NCI-H82 treated with DMSO at 0.1 percent for 48 hours (cell line): Measurements from ENCODE around the gene IQGAP3.

ENCODE experiments used
- DNase-seq: peaks from one replicate; lab custom pipeline; 2025; ENCODE audit not compliant: unreplicated experiment; lab: John Stamatoyannopoulos, UW

IQGAP3 gene

GRCh38 chr1:156543066-156543465 lies 29.3 kb downstream of the IQGAP3 start:
- DNase-seq, result no peak

- DNase-seq, result no peak
Observed at GRCh38 chr1:156540955-156541354, 31.4 kb downstream of the IQGAP3 start.

GRCh38 chr1:156539818-156540355 lies 32.5 kb downstream of the IQGAP3 start:
- no peak for DNase-seq

DNA sequence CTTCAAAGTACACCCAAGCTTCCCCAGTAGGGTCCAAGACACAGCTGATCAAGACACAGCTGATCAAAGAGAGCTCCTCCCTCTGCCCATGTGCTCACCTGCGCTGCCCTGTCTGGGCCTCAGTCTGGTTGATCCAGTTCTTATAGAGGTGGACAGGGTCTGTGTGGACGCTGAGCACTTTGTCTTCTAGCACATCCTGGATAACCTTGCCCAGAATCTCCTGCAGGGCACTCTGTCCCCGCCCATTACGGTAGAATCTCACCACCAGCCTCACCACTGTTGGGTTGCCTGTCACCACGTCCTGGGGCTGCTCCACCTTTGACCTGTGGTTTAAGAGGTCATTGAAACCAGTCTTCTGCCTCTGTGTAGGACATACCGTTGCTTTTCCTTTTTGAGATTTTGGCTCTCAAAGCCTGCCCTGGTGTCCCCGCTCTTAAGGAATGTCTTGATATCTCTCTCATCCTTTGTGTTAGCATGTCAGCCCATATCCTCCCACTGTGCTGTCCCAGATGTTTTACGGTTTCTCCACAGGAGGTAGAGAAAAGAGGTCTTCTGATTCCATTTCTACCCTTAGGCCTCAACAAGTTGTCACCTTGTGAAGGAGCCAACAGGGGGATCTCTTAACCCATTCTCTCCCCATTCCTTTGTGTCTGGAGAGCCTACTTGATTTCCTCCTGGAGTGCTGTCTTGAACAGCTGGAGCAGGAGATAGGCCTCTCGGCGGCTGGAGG lies 33.5 kb downstream of the IQGAP3 start:
- no peak for DNase-seq

DNA sequence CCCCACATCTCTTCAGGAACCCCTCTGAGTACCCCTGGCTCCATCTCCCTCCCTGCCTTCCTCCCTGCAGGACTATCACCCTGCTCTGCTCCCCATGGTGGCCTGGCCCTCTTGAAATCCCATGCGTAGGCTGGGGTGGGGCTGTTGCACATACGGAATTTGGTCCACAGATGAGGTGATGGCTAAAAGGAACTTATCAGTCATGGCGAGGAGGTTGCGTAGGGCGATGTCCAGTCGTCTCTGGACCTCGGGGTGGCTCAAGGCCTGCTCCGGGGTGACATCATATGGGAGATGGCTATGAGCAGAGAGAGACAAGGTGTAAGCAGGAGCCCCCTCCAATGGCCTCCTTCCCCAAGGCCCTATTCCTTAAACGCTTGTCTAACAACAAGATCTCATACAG lies 35.3 kb downstream of the IQGAP3 start:
- no peak for DNase-seq

GRCh38 chr1:156534424-156535060 lies 37.8 kb downstream of the IQGAP3 start:
- DNase-seq, result no peak

GRCh38 chr1:156533568-156534220 lies 38.7 kb downstream of the IQGAP3 start:
- DNase-seq, result no peak

- no peak for DNase-seq
Observed at GRCh38 chr1:156532374-156532773, 40.0 kb downstream of the IQGAP3 start.

- no peak for DNase-seq
Observed at GRCh38 chr1:156530006-156530405, 42.4 kb downstream of the IQGAP3 start.

DNA sequence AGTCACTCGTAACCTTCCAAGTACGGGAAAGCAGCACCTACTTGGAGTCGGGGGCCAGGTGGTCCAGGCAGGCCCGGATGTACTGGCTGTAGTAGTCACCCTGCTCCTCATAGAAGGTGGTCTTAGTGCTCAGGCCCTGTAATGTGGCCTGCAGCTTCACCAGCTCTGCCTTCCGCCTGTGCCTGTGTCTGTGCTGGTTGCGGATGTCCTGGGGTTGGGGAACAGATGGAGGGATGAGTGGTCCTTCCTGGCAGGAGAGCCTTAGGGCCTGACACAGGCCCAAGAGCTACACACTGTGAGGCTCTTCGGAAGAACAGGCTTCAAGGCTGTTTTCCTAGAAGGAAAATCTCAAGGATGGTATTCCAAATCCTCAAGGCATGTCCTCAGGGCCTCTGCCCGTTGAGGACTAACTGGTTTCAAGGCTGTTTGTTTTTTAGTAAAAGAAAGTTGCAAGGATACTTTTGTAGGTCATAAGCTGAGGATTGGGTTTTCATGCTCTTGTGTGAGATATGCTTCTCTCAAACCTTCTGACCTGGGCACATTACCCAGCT lies 43.4 kb downstream of the IQGAP3 start:
- DNase-seq, result no peak

GRCh38 chr1:156528231-156528630 lies 44.1 kb downstream of the IQGAP3 start:
- DNase-seq, result no peak

GRCh38 chr1:156527584-156527983 lies 44.8 kb downstream of the IQGAP3 start:
- peak; percentile 86 for DNase-seq

DNA sequence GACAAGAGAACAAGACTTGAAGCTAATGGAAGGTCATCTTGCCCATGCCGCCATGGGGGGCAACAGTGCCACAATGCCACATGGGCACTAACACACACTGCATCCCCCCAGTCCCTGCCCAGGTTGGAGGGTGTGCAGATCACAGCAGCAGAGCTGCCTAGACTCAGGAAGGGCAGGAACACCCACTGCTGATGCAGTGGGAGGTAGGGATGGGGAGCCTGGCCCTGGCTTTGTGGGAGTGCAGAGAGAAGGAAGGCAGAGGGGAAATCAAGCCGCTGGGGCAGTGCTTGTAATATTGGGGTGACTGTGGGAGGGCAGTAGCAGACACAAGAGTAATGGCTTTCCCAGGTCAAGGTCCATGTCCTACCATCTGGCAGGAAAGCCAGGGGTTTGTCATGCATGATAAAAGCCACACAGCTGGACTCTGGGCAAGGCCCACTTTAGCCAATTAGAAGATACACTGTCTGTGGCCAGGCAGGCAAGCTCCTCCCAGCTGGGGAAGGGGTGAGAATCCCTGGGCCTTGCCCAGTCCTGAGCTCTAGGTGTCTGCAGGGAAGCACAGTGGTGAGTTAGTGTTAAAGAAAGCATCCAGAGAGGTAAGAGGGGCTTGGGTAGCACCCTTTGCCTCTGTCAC lies 46.4 kb downstream of the IQGAP3 start:
- no peak for DNase-seq

- no peak for DNase-seq
Observed at GRCh38 chr1:156525071-156525501, 47.3 kb downstream of the IQGAP3 start.

DNA sequence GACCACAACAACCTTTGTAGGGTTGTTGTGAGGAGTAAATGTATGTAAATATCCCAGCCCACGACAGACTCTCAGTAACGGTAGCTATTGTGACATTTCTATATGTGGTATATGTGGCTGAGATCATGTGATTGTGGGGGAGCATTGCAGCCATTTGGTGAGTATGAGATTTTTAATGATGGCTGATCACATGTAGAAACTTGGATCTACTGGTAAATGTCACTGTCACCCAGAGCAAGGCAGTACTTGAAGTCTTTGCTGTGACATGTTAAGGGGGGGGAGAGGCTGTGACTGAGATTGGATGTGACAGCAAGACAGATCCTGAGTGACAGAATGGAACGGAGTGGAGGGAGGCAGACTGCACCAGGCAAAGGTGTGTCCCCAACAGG lies 47.9 kb downstream of the IQGAP3 start:
- DNase-seq, result no peak

GRCh38 chr1:156523801-156524480 lies 48.4 kb downstream of the IQGAP3 start:
- DNase-seq, result no peak

DNA sequence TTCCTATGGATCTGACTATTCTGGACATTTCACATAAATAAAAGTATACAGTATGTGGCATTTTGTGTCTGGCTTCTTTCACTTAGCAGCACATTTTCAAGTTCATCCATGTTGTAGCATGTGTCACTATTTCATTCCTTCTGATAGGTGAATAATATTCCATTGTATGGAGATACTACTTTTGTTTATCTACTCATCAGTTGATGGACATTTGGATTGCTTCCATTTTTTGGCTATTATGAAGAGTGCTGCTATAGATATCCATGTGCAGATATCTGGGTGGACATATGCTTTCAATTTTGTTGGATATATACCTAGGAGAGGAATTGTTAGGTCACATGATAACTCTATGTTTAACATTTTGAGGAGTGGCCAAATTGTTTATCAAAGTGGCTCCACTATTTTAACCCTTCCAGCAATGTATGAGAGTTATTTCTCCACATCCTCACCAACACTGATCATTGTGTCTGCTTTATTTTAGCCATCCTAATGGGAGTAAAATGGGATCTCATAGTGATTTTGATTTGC lies 49.9 kb downstream of the IQGAP3 start:
- DNase-seq, result no peak

- DNase-seq, result no peak
Observed at GRCh38 chr1:156517748-156518147, 54.6 kb downstream of the IQGAP3 start.

- peak; percentile 54 for DNase-seq
Observed at GRCh38 chr1:156516821-156517220, 55.5 kb downstream of the IQGAP3 start.

- DNase-seq, result no peak
Observed at GRCh38 chr1:156515956-156516355, 56.4 kb downstream of the IQGAP3 start.
